ENCODE results near the gene CTAG1A.
"Not testable (repeated sequence)": the region's sequence is repeated elsewhere in the genome, so short reads cannot be mapped to it uniquely, and the experiment has no call there.

- TF ChIP-seq, protein P1, sequence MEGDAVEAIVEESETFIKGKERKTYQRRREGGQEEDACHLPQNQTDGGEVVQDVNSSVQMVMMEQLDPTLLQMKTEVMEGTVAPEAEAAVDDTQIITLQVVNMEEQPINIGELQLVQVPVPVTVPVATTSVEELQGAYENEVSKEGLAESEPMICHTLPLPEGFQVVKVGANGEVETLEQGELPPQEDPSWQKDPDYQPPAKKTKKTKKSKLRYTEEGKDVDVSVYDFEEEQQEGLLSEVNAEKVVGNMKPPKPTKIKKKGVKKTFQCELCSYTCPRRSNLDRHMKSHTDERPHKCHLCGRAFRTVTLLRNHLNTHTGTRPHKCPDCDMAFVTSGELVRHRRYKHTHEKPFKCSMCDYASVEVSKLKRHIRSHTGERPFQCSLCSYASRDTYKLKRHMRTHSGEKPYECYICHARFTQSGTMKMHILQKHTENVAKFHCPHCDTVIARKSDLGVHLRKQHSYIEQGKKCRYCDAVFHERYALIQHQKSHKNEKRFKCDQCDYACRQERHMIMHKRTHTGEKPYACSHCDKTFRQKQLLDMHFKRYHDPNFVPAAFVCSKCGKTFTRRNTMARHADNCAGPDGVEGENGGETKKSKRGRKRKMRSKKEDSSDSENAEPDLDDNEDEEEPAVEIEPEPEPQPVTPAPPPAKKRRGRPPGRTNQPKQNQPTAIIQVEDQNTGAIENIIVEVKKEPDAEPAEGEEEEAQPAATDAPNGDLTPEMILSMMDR (IDR thresholded peaks at IDR 0.05; ENCODE audit: low read length) = not testable (repeated sequence)
- TF ChIP-seq EZH2 (optimal IDR thresholded peaks at IDR 0.05; ENCODE audit: low read depth, low read length); EZH2phosphoT487 (IDR thresholded peaks at IDR 0.05; ENCODE audit: low read length): not testable (repeated sequence)
These were observed 11.9 kb upstream of the CTAG1A start for GRCh38 chrX:154573061-154573460.

Data from MM.1S (cell line).